ENCODE measurements around the gene MYZAP. TPM values are rescaled to one million over a fixed set of nuclear protein-coding genes. Genes with fewer than 3 reads are reported as not detected.

MYZAP gene
- total and polyA plus RNA-seq, 2 of the 13 experiments (the other 11 are each of a cell fraction or from before 2014, with no cell fraction given), result not detected

GRCh38 chr15:57551715-57552677 lies 39.7 kb upstream of the MYZAP start (continued):
- no peak for TF ChIP-seq ZNF562 (CRISPR knock-in tag; IDR thresholded peaks at IDR 0.05; ENCODE audit: borderline replicate concordance)
- TF ChIP-seq ZNF263 (CRISPR knock-in tag; IDR thresholded peaks at IDR 0.05), result no peak
- TF ChIP-seq SOX5 (CRISPR knock-in tag; IDR thresholded peaks at IDR 0.05; ENCODE audit: borderline replicate concordance), result no peak

- in situ Hi-C loops (cut with HindIII; ENCODE audit: extremely low pct_ligation_motif_present, low pct_unique_long_range_greater_than_20kb), result no loop called here
- Histone ChIP-seq H3K4me3 (replicated peaks in 1 of 3; ENCODE audit: insufficient read depth in 1 of 3, low read depth in 2 of 3, low read length in 3 of 3) (no peak overlapping the region), H3K27me3 (ENCODE audit: control insufficient read depth in 1 of 2, insufficient read depth in 2 of 2, low read length in 2 of 2) (no peaks in the 10 kb centered on the region), H4K20me1 (ENCODE audit: insufficient read depth, low read length) (no peaks in the 10 kb centered on the region), H3K79me2 (ENCODE audit: insufficient read depth, low read length) (no peaks in the 10 kb centered on the region), H3K9ac (ENCODE audit: insufficient read depth, low read depth, low read length) (no peak overlapping the region), H3K9me3 (ENCODE audit: low read length) (no peaks in the 10 kb centered on the region), H3K27ac (ENCODE audit: extremely low read length, insufficient read depth, low read length) (no peak overlapping the region), H2AFZ (ENCODE audit: low read length) (no peak overlapping the region), H3K4me1 (ENCODE audit: insufficient read depth, low read length) (peaks cover 22% of the 10 kb centered on the region), H3K4me2 (ENCODE audit: low read depth, low read length) (no peak overlapping the region), H3K36me3 (replicated peaks in 1 of 2; ENCODE audit: control insufficient read depth in 1 of 2, insufficient read depth in 2 of 2, low read length in 2 of 2) (no peaks in the 10 kb centered on the region)
- no peak for ATAC-seq
- ChIA-PET POLR2A (no interaction called here), CTCF (ENCODE audit: low intra/inter-chr PET ratio, low total read pairs) (no interaction called here)
- intact Hi-C loops (cut with micrococcal nuclease; ENCODE audit: unreplicated experiment), result no loop called here
- WGBS (ENCODE audit: low lambda C conversion rate), result 88% methylated on average over 8 of the region's 8 CpGs
- DNase-seq (ENCODE audit: low spot score), result no peak
- no peak for TF ChIP-seq HMGXB3 (CRISPR knock-in tag; IDR thresholded peaks at IDR 0.05; ENCODE audit: borderline replicate concordance)
- no peak for TF ChIP-seq SMYD3 (CRISPR knock-in tag; IDR thresholded peaks at IDR 0.05)
- TF ChIP-seq NPAS2 (CRISPR knock-in tag; IDR thresholded peaks at IDR 0.05; ENCODE audit: borderline replicate concordance), result no peak
- no peak for TF ChIP-seq NFYC (CRISPR knock-in tag; IDR thresholded peaks at IDR 0.05)
- no peak for TF ChIP-seq ZNF740 (CRISPR knock-in tag; IDR thresholded peaks at IDR 0.05)
- no peak for TF ChIP-seq ZMYM2 (CRISPR knock-in tag; IDR thresholded peaks at IDR 0.05)
- no peak for TF ChIP-seq PHB2 (IDR thresholded peaks at IDR 0.05; ENCODE audit: partially characterized antibody)
- TF ChIP-seq ZNF7 (CRISPR knock-in tag; IDR thresholded peaks at IDR 0.05), result no peak
- no TSS peak for BruUV-seq (replicated peaks)
- no peak for FAIRE-seq
Measured at GRCh38 chr15:57552678-57553334, 38.9 kb upstream of the MYZAP start.
